Epithelial cell of proximal tubule (primary cell): ENCODE results near the gene STX18. TPM values are rescaled to one million over a fixed set of nuclear protein-coding genes. Genes with fewer than 3 reads are reported as not detected.

ENCODE experiments used
- DNase-seq: peaks from one replicate; pipeline ENCODE4 v3.0.0-alpha.2; 2011; ENCODE audit warnings: low read depth
- H3K4me3 ChIP-seq: 2 replicates; pipeline ENCODE4 v1.5.1; 2011; ENCODE audit warnings: low read depth, mild to moderate bottlenecking, low read length
- CTCF ChIP-seq: conservative IDR thresholded peaks from 2 replicates; pipeline ENCODE4 v1.5.1; 2012; ENCODE audit warnings: low read depth, mild to moderate bottlenecking, low read length
- total RNA-seq: library from RNA; depleted of rRNA; stranded (reverse); fragments of >200 nt; gene quantifications from 2 replicates; pipeline ENCODE4 v1.2.3, GENCODE V29; 2015

STX18 gene
- total RNA-seq, 1 donor from 2014 or later, result 30.0 TPM

- no peak for TF ChIP-seq CTCF
- H3K4me3 ChIP-seq, result no peak overlapping the region
- DNase-seq, result no peak
Observed at GRCh38 chr4:4499438-4500123, 42.3 kb downstream of the STX18 start.

- H3K4me3 ChIP-seq, result no peak overlapping the region
- TF ChIP-seq CTCF, result no peak
- no peak for DNase-seq
Observed at GRCh38 chr4:4496592-4497372, 45.1 kb downstream of the STX18 start.

DNA sequence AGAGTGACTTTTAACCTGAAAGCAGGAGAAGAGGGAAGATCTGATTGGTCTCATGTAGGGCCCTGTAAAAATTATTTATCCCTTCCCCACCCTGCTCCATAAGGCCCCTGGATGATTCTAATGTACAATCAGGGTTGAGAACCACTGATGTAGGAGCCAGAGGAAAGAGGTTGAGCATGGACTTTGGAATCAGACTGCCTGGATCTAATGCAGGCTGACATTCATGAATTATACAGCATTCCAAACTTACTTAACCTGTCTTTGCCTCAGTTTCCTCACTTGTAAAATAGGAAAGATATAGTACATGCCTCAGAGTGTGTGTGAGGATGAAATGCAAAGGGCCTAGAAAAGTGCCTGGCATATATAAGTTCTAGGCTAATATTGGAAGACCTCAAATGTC lies 47.0 kb downstream of the STX18 start:
- H3K4me3 ChIP-seq, result no peak overlapping the region
- no peak for DNase-seq
- TF ChIP-seq CTCF, result no peak

DNA sequence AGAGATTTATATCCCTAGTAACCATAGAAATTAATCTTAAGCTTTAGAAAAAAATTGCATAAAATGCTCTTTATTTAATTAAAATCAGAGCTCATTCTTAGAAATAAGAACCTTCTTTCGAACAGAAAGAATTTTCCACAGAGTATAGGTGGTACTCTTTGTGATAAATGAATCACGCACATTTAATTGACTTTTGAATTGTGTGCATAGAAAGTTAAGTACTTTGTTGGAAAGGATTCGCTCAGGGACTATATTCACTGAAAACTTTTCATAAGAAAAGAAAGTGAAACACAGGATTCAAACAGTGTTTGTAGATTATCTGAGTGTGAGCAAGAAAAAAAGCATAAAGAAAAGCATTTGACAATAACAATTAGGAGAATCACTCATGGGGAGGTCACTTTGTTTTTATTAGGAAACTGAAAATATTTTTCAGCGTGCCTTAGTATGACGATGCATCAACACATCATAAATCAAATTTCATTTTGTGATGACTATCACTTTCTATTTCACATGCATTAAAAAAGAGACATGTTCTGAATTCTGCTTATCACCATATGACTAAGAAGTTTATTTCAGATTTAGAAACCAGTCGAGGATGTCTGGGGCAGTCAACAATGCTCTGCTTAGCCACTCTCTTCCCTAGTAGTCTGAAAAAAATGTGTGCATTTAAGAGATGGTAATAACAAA lies 49.5 kb downstream of the STX18 start:
- TF ChIP-seq CTCF, result no peak
- H3K4me3 ChIP-seq, result no peak overlapping the region
- no peak for DNase-seq

- TF ChIP-seq CTCF, result no peak
- DNase-seq, result no peak
Observed at GRCh38 chr4:4491396-4491893, 50.4 kb downstream of the STX18 start.

GRCh38 chr4:4490816-4491215 lies 51.0 kb downstream of the STX18 start:
- TF ChIP-seq CTCF, result no peak

More at GRCh38 chr4:4491396-4491893, 50.4 kb downstream of the STX18 start:
- H3K4me3 ChIP-seq, result no peak overlapping the region

More at GRCh38 chr4:4490816-4491215, 51.0 kb downstream of the STX18 start:
- no peak for DNase-seq
- no peak overlapping the region for H3K4me3 ChIP-seq
